8988T (cell line): ENCODE results near the gene RALGAPA1.
A peak's percentile ranks its signal among the peaks of the same experiment; 100 is the strongest.
"Not testable (repeated sequence)": the region's sequence is repeated elsewhere in the genome, so short reads cannot be mapped to it uniquely, and the experiment has no call there.

ENCODE experiments used
- DNase-seq: peaks from one replicate; pipeline ENCODE4 v3.0.0; 2011

RALGAPA1 gene

GRCh38 chr14:35619461-35619860, 189.6 kb downstream of the RALGAPA1 start:
- not testable (repeated sequence) for DNase-seq

GRCh38 chr14:35617500-35617899, 191.6 kb downstream of the RALGAPA1 start:
- no peak for DNase-seq

GRCh38 chr14:35607380-35607779, 201.7 kb downstream of the RALGAPA1 start:
- DNase-seq, result no peak

GRCh38 chr14:35600253-35600652, 208.8 kb downstream of the RALGAPA1 start:
- DNase-seq, result no peak

GRCh38 chr14:35594616-35595015, 214.5 kb downstream of the RALGAPA1 start:
- no peak for DNase-seq

GRCh38 chr14:35587373-35587772, 221.7 kb downstream of the RALGAPA1 start:
- DNase-seq, result not testable (repeated sequence)

- no peak for DNase-seq
These were observed 230.5 kb downstream of the RALGAPA1 start for GRCh38 chr14:35578639-35579038.

- no peak for DNase-seq
These were observed 231.0 kb downstream of the RALGAPA1 start for GRCh38 chr14:35578135-35578534.

- DNase-seq, result no peak
These were observed 232.2 kb downstream of the RALGAPA1 start for GRCh38 chr14:35576856-35577255.

GRCh38 chr14:35576260-35576659, 232.8 kb downstream of the RALGAPA1 start:
- no peak for DNase-seq

- DNase-seq, result no peak
These were observed 235.2 kb downstream of the RALGAPA1 start for GRCh38 chr14:35573911-35574310.

- DNase-seq, result no peak
These were observed 237.5 kb downstream of the RALGAPA1 start for GRCh38 chr14:35571598-35571997.

GRCh38 chr14:35565871-35566464, 243.1 kb downstream of the RALGAPA1 start:
- DNase-seq, result no peak

GRCh38 chr14:35558680-35559079, 250.4 kb downstream of the RALGAPA1 start:
- no peak for DNase-seq

- no peak for DNase-seq
These were observed 251.8 kb downstream of the RALGAPA1 start for GRCh38 chr14:35557221-35557747.

- no peak for DNase-seq
These were observed 252.5 kb downstream of the RALGAPA1 start for GRCh38 chr14:35556548-35556947.

- no peak for DNase-seq
These were observed 255.3 kb downstream of the RALGAPA1 start for GRCh38 chr14:35553808-35554207.

- DNase-seq, result no peak
These were observed 258.0 kb downstream of the RALGAPA1 start for GRCh38 chr14:35551081-35551480.

- DNase-seq, result no peak
These were observed 259.5 kb downstream of the RALGAPA1 start for GRCh38 chr14:35549551-35549950.

- DNase-seq, result no peak
These were observed 266.1 kb downstream of the RALGAPA1 start for GRCh38 chr14:35543006-35543405.

- no peak for DNase-seq
These were observed 269.1 kb downstream of the RALGAPA1 start for GRCh38 chr14:35539969-35540368.

GRCh38 chr14:35535483-35536112, 273.5 kb downstream of the RALGAPA1 start:
- no peak for DNase-seq

- DNase-seq, result no peak
These were observed 274.1 kb downstream of the RALGAPA1 start for GRCh38 chr14:35534873-35535482.

- DNase-seq, result peak; percentile 35
These were observed 274.8 kb downstream of the RALGAPA1 start for GRCh38 chr14:35534208-35534872.
